ENCODE results near the gene PLXDC2.

The PLXDC2 gene

GRCh38 chr10:20233423-20233822, 417.2 kb downstream of the PLXDC2 start:
- no peak for DNase-seq

DNA sequence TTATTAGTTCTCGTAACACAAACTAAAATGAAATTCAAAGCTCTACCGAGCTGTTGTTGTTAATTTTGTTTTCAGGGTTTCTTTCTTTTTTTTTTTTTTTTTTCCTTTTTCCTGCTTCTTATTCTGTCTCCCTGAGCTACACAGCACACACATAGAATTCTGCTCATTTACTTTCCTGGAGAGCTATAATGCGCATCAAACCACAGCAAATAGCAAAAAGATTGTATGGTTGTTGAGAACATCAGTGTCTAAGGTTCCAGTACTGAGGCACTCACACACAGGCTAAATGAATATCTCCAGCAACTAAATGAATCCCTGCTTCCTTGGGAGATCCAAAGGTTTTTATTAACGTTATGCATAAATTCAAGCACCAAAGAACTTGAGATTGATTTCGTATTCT, 418.3 kb downstream of the PLXDC2 start:
- DNase-seq, result no peak

DNA sequence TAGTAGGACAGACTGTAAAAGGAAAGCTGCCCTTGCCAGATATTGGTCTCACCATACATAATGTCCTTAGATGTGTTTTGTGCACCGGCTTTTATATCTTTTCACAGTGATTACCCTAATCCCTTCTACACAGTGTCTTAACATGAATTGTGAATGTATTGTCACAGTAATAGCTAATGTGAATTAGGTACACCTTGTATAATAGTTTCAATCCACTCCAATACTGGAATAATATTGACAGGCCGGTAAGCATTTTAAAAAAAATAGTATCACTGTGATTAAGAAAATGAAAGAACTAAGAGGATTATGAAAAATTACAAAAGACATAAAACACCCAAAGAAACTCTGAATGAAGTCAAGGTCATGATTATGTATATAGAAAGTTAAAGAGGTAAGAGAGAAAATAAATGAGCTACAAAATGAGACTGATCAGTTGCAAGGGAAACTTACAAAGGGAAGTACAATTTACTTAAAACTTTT, 420.9 kb downstream of the PLXDC2 start:
- no peak for DNase-seq

GRCh38 chr10:20237586-20237985, 421.4 kb downstream of the PLXDC2 start:
- DNase-seq, result no peak

- no peak for DNase-seq
Measured at GRCh38 chr10:20240643-20241042, 424.4 kb downstream of the PLXDC2 start.

DNA sequence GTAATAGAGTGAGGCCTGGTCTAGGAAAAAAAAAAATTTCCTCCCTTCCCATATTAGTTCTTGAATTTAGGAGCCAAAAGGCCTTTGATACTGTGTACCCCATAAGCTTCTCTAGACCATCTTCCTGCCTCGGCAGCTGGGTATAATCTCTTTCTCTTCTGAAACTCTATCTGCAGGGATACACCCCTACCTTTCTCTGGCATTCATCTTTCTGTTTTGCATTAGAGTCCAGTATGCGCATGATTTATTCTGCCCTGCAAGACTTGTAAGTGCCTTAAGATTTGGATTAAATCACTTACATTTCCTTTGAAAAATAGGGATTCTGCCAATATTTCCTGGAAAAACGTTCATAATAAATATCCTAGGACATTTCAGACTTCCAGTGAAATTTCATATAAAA, 431.2 kb downstream of the PLXDC2 start:
- DNase-seq, result no peak

- DNase-seq, result no peak
Measured at GRCh38 chr10:20247891-20248708, 431.9 kb downstream of the PLXDC2 start.

- no peak for DNase-seq
Measured at GRCh38 chr10:20254078-20254477, 437.8 kb downstream of the PLXDC2 start.

GRCh38 chr10:20254497-20254896, 438.3 kb downstream of the PLXDC2 start:
- no peak for DNase-seq

DNA sequence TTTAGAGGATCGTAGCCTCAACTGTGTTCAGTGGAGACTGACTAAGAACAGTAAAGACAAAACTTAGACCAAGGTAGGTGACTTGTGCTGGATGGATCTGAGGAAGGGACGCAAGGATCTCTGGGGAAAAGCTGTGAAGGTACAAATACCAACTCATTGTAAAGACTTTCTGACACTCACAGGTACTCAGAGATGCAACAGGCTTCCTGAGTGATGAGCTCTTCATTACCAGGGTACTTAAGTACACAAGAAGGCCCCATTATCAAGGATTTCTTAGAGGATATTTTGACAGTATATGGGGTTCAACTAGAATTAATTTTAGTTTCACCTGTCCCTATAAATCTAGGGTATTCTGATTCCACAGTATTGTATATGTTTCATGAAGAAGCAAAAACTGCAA, 440.7 kb downstream of the PLXDC2 start:
- DNase-seq, result no peak

DNA sequence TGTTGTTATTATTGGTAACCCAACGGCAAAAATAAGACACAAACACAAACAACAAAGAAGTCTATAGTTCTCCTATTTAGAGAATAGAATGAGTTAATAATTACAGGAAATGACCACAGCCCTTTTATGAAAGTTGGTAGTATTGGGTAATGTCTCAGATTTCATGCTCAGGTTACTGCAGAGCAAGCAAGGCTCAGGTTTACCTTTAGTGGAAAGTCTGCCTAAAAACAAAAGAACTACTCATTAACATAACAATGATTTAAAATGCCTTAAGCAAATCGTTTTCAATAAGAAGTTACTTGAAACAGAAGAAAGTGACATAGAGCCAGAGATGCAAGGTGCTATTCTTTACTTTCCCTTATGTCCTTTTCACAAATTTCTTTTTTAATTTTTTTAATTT, 441.2 kb downstream of the PLXDC2 start:
- DNase-seq, result no peak

- DNase-seq, result no peak
Measured at GRCh38 chr10:20265146-20265545, 448.9 kb downstream of the PLXDC2 start.

DNA sequence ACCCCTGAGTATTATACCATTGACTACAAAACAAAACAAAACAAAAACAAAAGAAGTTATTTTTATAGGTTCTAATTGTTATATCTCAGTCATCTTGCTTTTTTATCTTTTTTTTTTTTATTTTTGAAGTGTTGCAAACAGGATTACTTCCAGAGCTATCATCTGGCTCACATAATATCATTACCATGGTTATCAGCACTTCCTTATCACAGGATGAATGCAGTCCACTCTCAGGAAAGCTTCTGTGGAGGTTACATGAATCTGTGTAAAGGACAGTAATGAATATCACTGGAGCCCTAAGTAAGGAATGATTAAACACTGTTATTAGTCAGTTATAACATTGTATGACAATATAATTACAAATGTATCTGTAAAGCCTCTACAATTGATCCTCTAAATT, 451.5 kb downstream of the PLXDC2 start:
- DNase-seq, result no peak

- no peak for DNase-seq
Measured at GRCh38 chr10:20271490-20271889, 455.3 kb downstream of the PLXDC2 start.

- no peak for DNase-seq
Measured at GRCh38 chr10:20272608-20273007, 456.4 kb downstream of the PLXDC2 start.

DNA sequence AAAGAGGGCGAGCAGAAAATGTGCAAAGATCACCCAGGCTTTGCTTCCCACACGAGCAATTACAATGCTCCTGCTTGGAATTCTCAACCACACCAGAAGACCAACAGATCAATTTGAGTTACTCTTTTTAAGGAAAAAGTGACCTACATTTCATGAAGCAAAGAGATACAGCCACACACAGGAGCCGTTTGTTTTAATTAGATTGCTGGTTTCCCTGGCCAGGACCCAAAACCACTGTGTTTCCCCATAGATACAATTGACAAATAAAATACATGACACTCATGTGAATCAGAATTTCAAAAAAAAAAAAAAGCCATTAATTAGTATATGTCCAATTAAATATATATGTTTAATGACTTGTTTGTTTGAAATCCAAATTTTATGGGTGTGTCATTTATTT, 458.3 kb downstream of the PLXDC2 start:
- DNase-seq, result no peak

DNA sequence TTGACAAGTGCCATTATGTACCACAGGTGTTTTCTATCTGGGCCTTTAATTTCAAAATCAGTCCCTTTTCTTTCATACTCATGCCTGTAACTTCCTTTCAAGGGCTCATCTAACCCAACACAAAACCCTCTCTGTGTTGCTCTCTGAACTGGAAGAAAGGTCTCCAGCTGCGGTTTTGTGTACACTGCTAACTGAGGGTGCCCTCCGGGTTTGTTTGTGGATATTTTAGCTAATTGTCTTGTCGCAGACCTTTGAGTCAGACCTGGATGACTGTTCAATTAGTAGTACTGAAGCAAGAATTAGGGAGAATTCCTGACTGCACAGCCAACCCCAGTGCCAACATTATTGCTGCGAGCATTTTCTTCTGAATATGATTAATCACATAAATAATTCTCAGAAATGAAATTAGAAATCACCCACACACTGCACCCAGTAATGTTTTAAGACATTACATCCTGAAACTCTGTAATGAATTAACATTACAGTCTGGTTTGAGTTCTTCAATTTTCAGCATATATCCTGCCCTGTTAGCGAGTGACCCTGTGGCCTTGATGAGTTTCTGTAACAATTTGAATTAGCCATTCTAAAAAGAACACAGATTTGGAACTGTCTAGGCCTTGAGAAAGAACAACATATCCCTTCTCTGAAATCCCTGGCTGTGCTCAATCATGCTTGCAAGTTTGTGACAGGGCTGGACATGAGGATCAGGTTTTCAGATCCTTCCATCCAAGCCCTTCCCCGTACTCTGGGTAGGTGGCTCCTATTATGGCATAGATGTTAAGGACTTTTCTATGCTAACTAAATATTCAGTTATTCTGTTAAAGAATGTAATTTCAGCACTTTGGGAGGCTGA, 460.1 kb downstream of the PLXDC2 start:
- DNase-seq, result no peak

DNA sequence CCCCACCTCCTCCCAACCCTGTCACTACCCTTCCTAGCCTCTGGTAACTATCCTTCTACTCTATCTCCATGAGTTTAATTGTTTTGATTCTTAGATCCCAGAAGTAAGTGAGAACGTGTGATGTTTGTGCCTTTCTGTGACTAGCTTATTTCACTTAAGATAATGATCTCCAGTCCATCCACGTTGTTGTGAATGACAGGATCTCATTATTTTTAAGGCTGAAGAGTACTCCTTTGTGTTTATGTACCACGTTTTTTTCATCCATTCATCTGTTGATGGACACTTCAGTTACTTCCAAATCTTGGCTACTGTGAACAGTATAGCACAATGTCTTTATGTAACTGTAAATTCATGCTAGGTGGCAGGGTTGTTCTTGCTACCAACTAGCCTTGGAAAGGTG, 461.6 kb downstream of the PLXDC2 start:
- no peak for DNase-seq

DNA sequence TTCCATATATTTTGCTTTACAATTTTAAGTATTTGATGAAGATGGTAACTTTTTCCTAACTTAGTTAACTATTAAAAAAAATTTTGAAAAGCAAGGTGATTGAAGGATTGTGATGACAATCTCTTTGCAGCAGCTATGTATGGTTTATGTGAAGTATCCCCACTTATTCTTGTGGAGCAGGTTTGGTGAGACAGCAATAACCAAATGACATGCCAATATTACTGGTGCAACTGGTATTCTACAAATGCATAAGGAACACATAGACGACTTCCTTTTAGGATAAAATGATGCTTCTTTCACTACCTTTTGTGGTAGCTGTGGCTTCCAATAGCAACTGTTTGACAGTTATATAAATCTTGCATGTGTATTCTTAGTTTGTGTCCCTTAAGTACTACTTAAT, 465.3 kb downstream of the PLXDC2 start:
- DNase-seq, result no peak

DNA sequence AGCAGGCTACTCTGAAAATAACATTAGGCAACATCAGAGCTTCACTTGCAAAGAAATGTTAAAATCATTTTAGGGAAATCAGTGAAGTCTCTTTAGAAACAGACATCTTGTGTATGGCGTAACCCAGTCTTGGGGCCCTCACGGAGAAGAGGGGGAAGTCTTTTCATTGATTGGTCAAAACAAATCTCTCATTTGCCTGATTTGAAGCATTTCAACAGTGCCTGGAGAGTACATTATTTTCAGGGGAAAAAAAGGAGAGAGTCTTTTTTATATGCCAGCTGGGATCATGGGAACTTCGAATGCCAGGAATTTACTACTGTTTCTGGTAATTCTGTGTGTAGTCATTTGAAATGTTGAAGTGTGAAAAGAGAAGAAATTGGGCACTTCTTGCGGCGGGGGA, 471.4 kb downstream of the PLXDC2 start:
- no peak for DNase-seq

GRCh38 chr10:20288060-20288459, 471.8 kb downstream of the PLXDC2 start:
- DNase-seq, result no peak

- DNase-seq, result no peak
Measured at GRCh38 chr10:20289070-20289828, 473.0 kb downstream of the PLXDC2 start.

DNA sequence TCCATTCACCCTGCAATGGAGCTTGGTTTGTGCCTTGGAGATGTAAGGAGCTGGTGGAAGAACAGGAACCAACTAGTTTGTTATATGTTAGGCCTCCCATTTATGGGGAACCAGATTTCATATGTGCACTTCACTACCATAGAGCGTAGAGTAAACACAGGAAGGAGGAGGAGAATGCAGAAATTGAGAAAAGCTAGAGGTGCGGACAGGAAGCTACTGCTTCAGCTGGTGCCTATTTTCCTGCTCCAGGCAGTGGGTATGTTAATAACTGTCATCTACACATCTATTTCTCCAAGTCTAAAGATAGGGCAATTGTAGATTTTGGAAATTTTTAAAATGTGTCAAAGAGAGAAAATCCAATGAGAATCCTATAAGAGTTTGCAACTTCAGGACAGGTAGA, 482.2 kb downstream of the PLXDC2 start:
- no peak for DNase-seq
